ENCODE measurements around the gene PIM3.

GRCh38 chr22:49922926-49923325, 37.6 kb upstream of the PIM3 start:
- TF ChIP-seq CTCF (IDR thresholded peaks at IDR 0.05; ENCODE audit: insufficient read depth, low read length, poor library complexity, severe bottlenecking) (no peak), EZH2phosphoT487 (conservative IDR thresholded peaks at IDR 0.05; ENCODE audit: low read length) (no peak)

Data from SU-DHL-6 (cell line).